H1 (cell line): ENCODE data around the gene DNAJC11. TPM values are rescaled to one million over a fixed set of nuclear protein-coding genes. Genes with fewer than 3 reads are reported as not detected.

Experiments used
- CTCF ChIA-PET: fragments of 300-600 bp; sonication (Branson Sonifier 250); formaldehyde crosslinking; loops from one replicate; lab custom pipeline; 2021; ENCODE audit not compliant: partially characterized antibody; lab: Charles Lee
- POLR2A ChIA-PET: fragments of 300-600 bp; sonication (Branson Sonifier 250); formaldehyde crosslinking; loops from one replicate; lab custom pipeline; 2021; ENCODE audit warnings: inconsistent platforms; ENCODE audit not compliant: partially characterized antibody; lab: Charles Lee
- DNase-seq, 2 experiments: peaks; one replicate each; pipeline versions ENCODE4 v3.0.0 to v3.0.0-alpha.2; 2010 to 2022; ENCODE audit warnings: low spot score in 2 of 2, low read depth in 1 of 2, mixed read lengths in 1 of 2
- FAIRE-seq: peaks from 2 replicates; lab custom pipeline; 2011; peaks lifted over from hg19 to GRCh38; lab: Jason Lieb, UNC
- H2AFZ ChIP-seq: 2 replicates; pipeline ENCODE4 v1.8.1; 2012; ENCODE audit warnings: low read length, inconsistent platforms
- H2AK5ac ChIP-seq: 2 replicates; pipeline ENCODE4 v1.6.1; 2013; ENCODE audit warnings: low read depth, low read length
- H2BK120ac ChIP-seq: replicated peaks from 2 replicates; pipeline ENCODE3; 2013; ENCODE audit warnings: low read depth, low read length, inconsistent platforms
- H2BK12ac ChIP-seq: 2 replicates; pipeline ENCODE4 v1.6.1; 2013; ENCODE audit warnings: low read depth, low read length
- H2BK15ac ChIP-seq: 2 replicates; pipeline ENCODE4 v1.6.1; 2013; ENCODE audit warnings: low read length
- H2BK20ac ChIP-seq: 2 replicates; pipeline ENCODE4 v1.6.1; 2013; ENCODE audit warnings: low read length
- H2BK5ac ChIP-seq: 2 replicates; pipeline ENCODE4 v1.6.1; 2013; ENCODE audit warnings: low read depth, low read length
- H3K14ac ChIP-seq: 2 replicates; pipeline ENCODE4 v1.6.1; 2013; ENCODE audit warnings: inconsistent platforms; ENCODE audit not compliant: insufficient read length
- H3K18ac ChIP-seq: 2 replicates; pipeline ENCODE4 v1.6.1; 2013; ENCODE audit warnings: low read length; ENCODE audit errors: extremely low read depth
- H3K23ac ChIP-seq: 2 replicates; pipeline ENCODE4 v1.6.1; 2013; ENCODE audit warnings: inconsistent platforms; ENCODE audit not compliant: insufficient read length
- H3K23me2 ChIP-seq: 2 replicates; pipeline ENCODE4 v1.6.1; 2013; ENCODE audit warnings: low read depth, low read length
- H3K27ac ChIP-seq: 2 replicates; pipeline ENCODE4 v1.6.1; 2011; ENCODE audit warnings: low read depth, low read length, inconsistent platforms
- H3K27me3 ChIP-seq, 4 experiments: replicated peaks in 1 of 4; 1 replicate in 1 of 4; 2 replicates in 3 of 4; pipeline versions ENCODE4 v1.6.1 to v1.8.1; 2011 to 2013; ENCODE audit warnings: low read length in 3 of 4, mild to moderate bottlenecking in 3 of 4, inconsistent platforms in 2 of 4, mixed read lengths in 2 of 4, moderate library complexity in 1 of 4; ENCODE audit not compliant: control insufficient read depth in 3 of 4, insufficient read depth in 3 of 4; ENCODE audit errors: extremely low read depth in 1 of 4
- H3K36me3 ChIP-seq, 4 experiments: 2 replicates each; pipeline versions ENCODE4 v1.6.1 to v1.8.1; 2011 to 2013; ENCODE audit warnings: mild to moderate bottlenecking in 4 of 4, low read length in 3 of 4, moderate library complexity in 2 of 4, control low read depth in 1 of 4, inconsistent platforms in 1 of 4; ENCODE audit not compliant: insufficient read depth in 4 of 4, control insufficient read depth in 2 of 4
- H3K4ac ChIP-seq: replicated peaks from 2 replicates; pipeline ENCODE3; 2013; ENCODE audit warnings: low read length, low read depth, mixed read lengths, inconsistent platforms; ENCODE audit not compliant: insufficient read length
- H3K4me1 ChIP-seq, 4 experiments: replicated peaks in 1 of 4; 1 replicate in 1 of 4; 2 replicates in 3 of 4; pipeline versions ENCODE4 v1.6.1 to v1.8.1; 2011 to 2013; ENCODE audit warnings: low read length in 3 of 4, inconsistent platforms in 2 of 4, mixed read lengths in 1 of 4; ENCODE audit not compliant: insufficient read depth in 4 of 4, control insufficient read depth in 3 of 4
- H3K4me2 ChIP-seq, 2 experiments: 2 replicates each; pipeline versions ENCODE4 v1.6.1 to v1.8.1; 2011 to 2013; ENCODE audit warnings: low read depth in 2 of 2, low read length in 2 of 2, control low read depth in 1 of 2, inconsistent platforms in 1 of 2, mild to moderate bottlenecking in 1 of 2; ENCODE audit not compliant: insufficient read depth in 1 of 2
- H3K4me3 ChIP-seq, 4 experiments: fragments of 200-600, 300-600 bp in 1 of 4; sonication (generic), shearing (Covaris generic), sonication (Bioruptor Twin) in 1 of 4; 2 replicates each; pipeline versions ENCODE4 v1.5.1 to v1.8.1; 2011 to 2016; ENCODE audit warnings: low read length in 4 of 4, low read depth in 3 of 4, control low read depth in 2 of 4, inconsistent platforms in 2 of 4, mild to moderate bottlenecking in 2 of 4, mixed read lengths in 1 of 4, moderate library complexity in 1 of 4; ENCODE audit not compliant: insufficient read depth in 2 of 4; ENCODE audit errors: extremely low read depth in 1 of 4
- H3K56ac ChIP-seq: replicated peaks from 2 replicates; pipeline ENCODE3; 2013; ENCODE audit warnings: low read depth, mild to moderate bottlenecking, mixed read lengths, low read length, inconsistent platforms; ENCODE audit not compliant: insufficient read length
- H3K79me1 ChIP-seq: 2 replicates; pipeline ENCODE4 v1.6.1; 2013; ENCODE audit warnings: low read depth, low read length, control low read depth
- H3K79me2 ChIP-seq, 2 experiments: 2 replicates each; pipeline versions ENCODE4 v1.6.1 to v1.8.1; 2012 to 2013; ENCODE audit warnings: low read length in 2 of 2, mild to moderate bottlenecking in 2 of 2, inconsistent platforms in 1 of 2; ENCODE audit not compliant: insufficient read depth in 2 of 2, control insufficient read depth in 1 of 2
- H3K9ac ChIP-seq, 4 experiments: replicated peaks in 1 of 4; 1 replicate in 1 of 4; 2 replicates in 3 of 4; pipeline versions ENCODE4 v1.6.1 to v1.8.1; 2011 to 2013; ENCODE audit warnings: low read depth in 3 of 4, low read length in 3 of 4, control low read depth in 2 of 4, mild to moderate bottlenecking in 2 of 4, moderate library complexity in 2 of 4, inconsistent platforms in 1 of 4; ENCODE audit errors: extremely low read depth in 1 of 4
- H3K9me3 ChIP-seq, 2 experiments: 2 replicates each; pipeline versions ENCODE4 v1.6.1 to v1.8.1; 2012 to 2013; ENCODE audit warnings: mild to moderate bottlenecking in 2 of 2, moderate library complexity in 2 of 2, control low read depth in 1 of 2, inconsistent platforms in 1 of 2, low read depth in 1 of 2, low read length in 1 of 2, mixed read lengths in 1 of 2; ENCODE audit not compliant: insufficient read depth in 2 of 2
- H4K20me1 ChIP-seq, 2 experiments: replicated peaks in 1 of 2; 2 replicates each; pipeline versions ENCODE3 to v1.8.1; 2011 to 2013; ENCODE audit warnings: inconsistent platforms in 2 of 2, low read length in 2 of 2, mild to moderate bottlenecking in 1 of 2; ENCODE audit not compliant: insufficient read depth in 2 of 2, control insufficient read depth in 1 of 2
- H4K5ac ChIP-seq: 2 replicates; pipeline ENCODE4 v1.6.1; 2013; ENCODE audit warnings: low read length, low read depth, mixed read lengths, inconsistent platforms; ENCODE audit not compliant: insufficient read length
- H4K8ac ChIP-seq: 2 replicates; pipeline ENCODE4 v1.8.0; 2013; ENCODE audit warnings: mild to moderate bottlenecking, moderate library complexity, low read length, inconsistent platforms; ENCODE audit not compliant: insufficient read depth; ENCODE audit errors: extremely low read depth
- H4K91ac ChIP-seq: replicated peaks from 2 replicates; pipeline ENCODE3; 2013; ENCODE audit warnings: low read length, mixed read lengths, inconsistent platforms; ENCODE audit not compliant: insufficient read length
- CTBP2 ChIP-seq: IDR thresholded peaks from 2 replicates; pipeline ENCODE4 v1.7.0; 2011; ENCODE audit warnings: borderline replicate concordance, mild to moderate bottlenecking, moderate library complexity, mixed read lengths, low read length; ENCODE audit not compliant: insufficient read depth, insufficient read length
- EP300 ChIP-seq, 2 experiments: IDR thresholded peaks; 1 replicate in 1 of 2; 2 replicates in 1 of 2; pipeline ENCODE4 v1.6.1; 2011 to 2012; ENCODE audit warnings: low read depth in 2 of 2, low read length in 2 of 2, mild to moderate bottlenecking in 2 of 2, borderline replicate concordance in 1 of 2, inconsistent platforms in 1 of 2, moderate library complexity in 1 of 2
- JUN ChIP-seq: IDR thresholded peaks from 2 replicates; pipeline ENCODE4 v1.6.1; 2011; ENCODE audit warnings: low read depth, mild to moderate bottlenecking, improper control_type of control experiment, low read length
- JUND ChIP-seq: IDR thresholded peaks from 2 replicates; pipeline ENCODE4 v1.6.1; 2011; ENCODE audit warnings: mild to moderate bottlenecking, improper control_type of control experiment, low read length
- POLR2A ChIP-seq, 2 experiments: IDR thresholded peaks; 1 replicate in 1 of 2; 2 replicates in 1 of 2; pipeline ENCODE4 v1.6.1; 2011; ENCODE audit warnings: low read depth in 2 of 2, low read length in 2 of 2, mild to moderate bottlenecking in 2 of 2; ENCODE audit errors: control extremely low read depth in 1 of 2
- RAD21 ChIP-seq, 2 experiments: IDR thresholded peaks in 1 of 2; conservative IDR thresholded peaks in 1 of 2; 2 replicates each; pipeline ENCODE4 v1.6.1; 2011; ENCODE audit warnings: low read depth in 2 of 2, low read length in 2 of 2, improper control_type of control experiment in 1 of 2, inconsistent platforms in 1 of 2, mild to moderate bottlenecking in 1 of 2, moderate library complexity in 1 of 2
- RBBP5 ChIP-seq: IDR thresholded peaks from 2 replicates; pipeline ENCODE4 v1.7.1; 2012; ENCODE audit warnings: low read depth, mild to moderate bottlenecking, inconsistent platforms, low read length, moderate library complexity, borderline replicate concordance
- SIX5 ChIP-seq: IDR thresholded peaks from 2 replicates; pipeline ENCODE4 v1.6.1; 2011; ENCODE audit warnings: mild to moderate bottlenecking, low read depth, low read length
- SP2 ChIP-seq: IDR thresholded peaks from 2 replicates; pipeline ENCODE4 v1.6.1; 2012; ENCODE audit warnings: mild to moderate bottlenecking, low read length, inconsistent platforms
- TAF7 ChIP-seq: optimal IDR thresholded peaks from 2 replicates; pipeline ENCODE3; 2011; ENCODE audit warnings: low read depth, mild to moderate bottlenecking, inconsistent platforms, low read length, moderate library complexity, borderline replicate concordance
- ZNF274 ChIP-seq: IDR thresholded peaks from 2 replicates; pipeline ENCODE4 v1.7.0; 2012; ENCODE audit warnings: low read length, borderline replicate concordance; ENCODE audit errors: extremely low read depth
- WGBS, 2 experiments: shearing (Covaris generic) in 1 of 2; methylation state at CpG; one replicate each; pipeline versions ENCODE4 v1.1.6 to v1.1.7; 2013 to 2015; ENCODE audit warnings: low lambda C conversion rate in 2 of 2, mixed read lengths in 2 of 2, inconsistent platforms in 1 of 2, low coverage in 1 of 2, missing lambda C conversion rate in 1 of 2; ENCODE audit not compliant: insufficient replicate concordance in 2 of 2, insufficient coverage in 1 of 2, insufficient read length in 1 of 2; ENCODE audit errors: extremely low coverage in 1 of 2, missing lambda C conversion rate in 1 of 2; 5-methylcytosine and 5-hydroxymethylcytosine counted together
- polyA plus RNA-seq, 7 experiments: library from polyadenylated mRNA; depleted of rRNA in 3 of 7; stranded (reverse) in 5 of 7; unstranded in 2 of 7; fragments of >200 nt in 5 of 7; fragments of 200-250 nt in 2 of 7; gene quantifications; 1 replicate in 5 of 7; 2 replicates in 1 of 7; 4 replicates in 1 of 7; pipeline versions ENCODE4 v1.2.1 to v1.2.3, GENCODE V29; 2011 to 2013; ENCODE audit warnings: missing spikeins in 2 of 7, mixed read lengths in 2 of 7
- total RNA-seq: library from RNA; stranded (reverse); fragmentation: NEBNext Ultra II Directional; extraction: Animal tissue kit (Norgen Biotek cat#: 25700); gene quantifications from 2 replicates; pipeline ENCODE4 v1.2.1, GENCODE V29; 2021

DNAJC11 gene
- total and polyA plus RNA-seq, 2 of the 8 experiments (the other 6 are each of a cell fraction or from before 2014, with no cell fraction given): 43.9 to 90.9 TPM

GRCh38 chr1:6628971-6629479 lies 72.6 kb downstream of the DNAJC11 start:
- no peak overlapping the region for H3K56ac ChIP-seq
- no peak overlapping the region for H3K4me3 ChIP-seq
- H4K8ac ChIP-seq: no peak overlapping the region
- peaks cover 0 to 21% (median 2%) of the 10 kb centered on the region in 4 experiments; a peak in 5 of 8 replicates for H3K36me3 ChIP-seq
- 89% methylated on average over 12 of the region's 12 CpGs; no CpG with 5 or more reads in 1 of the 2 experiments for WGBS, 2 experiments
- no peak overlapping the region for H3K23ac ChIP-seq
- no peak overlapping the region for H3K4ac ChIP-seq
- no peak overlapping the region for H3K18ac ChIP-seq
- CTCF ChIA-PET: interaction anchor here (0.8 to 2.7 kb wide), 3 partner anchors 8 to 17 kb away, joined by 3 to 10 read pairs (median 4); no protein-coding TSS in a partner anchor
- no peaks in the 10 kb centered on the region; the same call in 1 of the 2 replicates for H3K23me2 ChIP-seq
- H2BK12ac ChIP-seq: no peak overlapping the region
- no peak overlapping the region for H2BK15ac ChIP-seq
- H2BK120ac ChIP-seq: no peak overlapping the region
- H2BK5ac ChIP-seq: no peak overlapping the region
- POLR2A ChIA-PET: interaction anchor here (0.8 to 14.3 kb wide), 2 partner anchors 11 to 29 kb away, joined by 3 to 175 read pairs; partner anchors contain the start of gene KLHL21
- H3K79me1 ChIP-seq: peaks cover 2% of the 10 kb centered on the region; the same call in 1 of the 2 replicates
- no peak overlapping the region for H2BK20ac ChIP-seq
- H4K20me1 ChIP-seq: peaks cover under 1 to 11% of the 10 kb centered on the region in 2 experiments
- no peak overlapping the region for H2AK5ac ChIP-seq
- H3K4me1 ChIP-seq: 0 out of 7 replicates have a peak, but pooled peaks cover 0 to 2% (median 0%) of the 10 kb centered on the region in 4 experiments
- no peak overlapping the region for H4K91ac ChIP-seq
- peaks cover 0 to 11% of the 10 kb centered on the region in 2 experiments; a peak in 3 of 4 replicates for H3K79me2 ChIP-seq
- no peak overlapping the region for H2AFZ ChIP-seq
- FAIRE-seq: no peak
- no peak overlapping the region for H3K14ac ChIP-seq
- TF ChIP-seq EP300 (IDR thresholded peaks at IDR 0.05; ENCODE audit: borderline replicate concordance in 1 of 2, low read depth in 2 of 2, low read length in 2 of 2) (no peak), POLR2A (IDR thresholded peaks at IDR 0.05; ENCODE audit: control extremely low read depth in 1 of 2, low read depth in 2 of 2, low read length in 2 of 2) (no peak), SIX5 (no peak), RAD21 (IDR thresholded peaks at IDR 0.05 in 1 of 2, conservative IDR thresholded peaks at IDR 0.05 in 1 of 2; ENCODE audit: low read depth in 2 of 2, low read length in 2 of 2) (no peak), RBBP5 (no peak), CTBP2 (no peak), JUND (no peak), JUN (no peak), SP2 (no peak), ZNF274 (no peak), TAF7 (no peak)
- TF ChIP-seq, all 59 proteins: peak for 0
- H3K27ac ChIP-seq: no peak overlapping the region
- H3K27me3 ChIP-seq: no peaks in the 10 kb centered on the region
- H3K9me3 ChIP-seq: no peaks in the 10 kb centered on the region
- no peak for DNase-seq
- H3K4me2 ChIP-seq: no peak overlapping the region
- H4K5ac ChIP-seq: no peak overlapping the region
- no peak overlapping the region for H3K9ac ChIP-seq
